Fibroblast of lung (primary cell): ENCODE measurements around the gene TRAF4.

Experiments
- EZH2 ChIP-seq: IDR thresholded peaks from 2 replicates; pipeline ENCODE4 v1.5.1; 2012; ENCODE audit warnings: low read length, control low read depth, mild to moderate bottlenecking; ENCODE audit errors: missing control alignments
- TF ChIP-seq, protein P1 (sequence below), 2 donors: IDR thresholded peaks in 1 of 2; conservative IDR thresholded peaks in 1 of 2; 1 replicate in 1 of 2; 2 replicates in 1 of 2; pipeline ENCODE4 v1.5.1; 2011 to 2012; ENCODE audit warnings: low read length in 2 of 2, control low read depth in 1 of 2, inconsistent platforms in 1 of 2, low read depth in 1 of 2, mild to moderate bottlenecking in 1 of 2

DNA sequence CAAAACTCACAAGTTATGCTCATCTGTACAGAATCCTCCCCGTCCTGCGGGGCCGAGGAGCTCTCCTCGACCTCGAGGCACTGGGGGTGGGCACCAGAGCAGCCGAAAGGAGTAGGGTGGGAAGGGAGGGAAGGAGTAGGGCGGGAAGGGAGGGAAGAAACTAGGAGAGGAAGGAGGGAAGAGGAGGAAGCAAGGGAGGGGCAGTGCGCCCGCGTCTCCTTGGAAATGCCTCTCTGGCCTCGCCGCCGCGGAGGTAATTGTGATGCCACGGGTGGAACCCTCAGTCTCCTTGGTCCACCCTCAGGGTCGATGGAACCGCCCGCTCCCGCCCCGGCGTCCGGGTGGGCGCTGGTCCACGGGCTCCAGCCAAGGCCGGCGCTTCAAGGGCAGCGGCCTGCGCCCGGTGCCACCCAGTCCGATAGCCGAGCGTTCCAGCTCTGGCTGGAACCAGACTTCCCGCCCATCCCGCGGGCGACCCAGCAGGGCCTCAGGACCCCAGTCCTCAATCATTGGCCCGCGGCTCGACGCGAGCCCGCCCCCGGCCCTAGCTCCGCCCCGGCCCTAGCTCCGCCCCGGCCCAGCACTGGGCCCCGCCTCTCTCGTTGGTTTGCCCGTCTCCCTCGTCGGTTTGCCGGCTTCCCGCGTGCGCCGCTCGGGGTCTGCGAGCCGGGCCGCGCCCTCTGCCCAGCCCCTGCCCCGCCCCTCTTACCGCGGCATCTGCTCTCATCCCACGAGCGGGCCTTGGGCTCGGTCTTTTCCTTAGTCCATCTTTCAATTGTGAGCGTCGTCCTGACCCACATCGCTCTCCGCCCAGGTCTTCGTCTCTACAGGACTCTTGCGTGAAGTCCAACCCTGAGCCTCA is 32.7 kb upstream of the TRAF4 start:
- TF ChIP-seq, protein P1, sequence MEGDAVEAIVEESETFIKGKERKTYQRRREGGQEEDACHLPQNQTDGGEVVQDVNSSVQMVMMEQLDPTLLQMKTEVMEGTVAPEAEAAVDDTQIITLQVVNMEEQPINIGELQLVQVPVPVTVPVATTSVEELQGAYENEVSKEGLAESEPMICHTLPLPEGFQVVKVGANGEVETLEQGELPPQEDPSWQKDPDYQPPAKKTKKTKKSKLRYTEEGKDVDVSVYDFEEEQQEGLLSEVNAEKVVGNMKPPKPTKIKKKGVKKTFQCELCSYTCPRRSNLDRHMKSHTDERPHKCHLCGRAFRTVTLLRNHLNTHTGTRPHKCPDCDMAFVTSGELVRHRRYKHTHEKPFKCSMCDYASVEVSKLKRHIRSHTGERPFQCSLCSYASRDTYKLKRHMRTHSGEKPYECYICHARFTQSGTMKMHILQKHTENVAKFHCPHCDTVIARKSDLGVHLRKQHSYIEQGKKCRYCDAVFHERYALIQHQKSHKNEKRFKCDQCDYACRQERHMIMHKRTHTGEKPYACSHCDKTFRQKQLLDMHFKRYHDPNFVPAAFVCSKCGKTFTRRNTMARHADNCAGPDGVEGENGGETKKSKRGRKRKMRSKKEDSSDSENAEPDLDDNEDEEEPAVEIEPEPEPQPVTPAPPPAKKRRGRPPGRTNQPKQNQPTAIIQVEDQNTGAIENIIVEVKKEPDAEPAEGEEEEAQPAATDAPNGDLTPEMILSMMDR (conservative IDR thresholded peaks at IDR 0.05 in 1 of 2, IDR thresholded peaks at IDR 0.05 in 1 of 2; ENCODE audit: low read depth in 1 of 2, low read length in 2 of 2): peak in 1 of 2 donors; percentile 24
- no peak for TF ChIP-seq EZH2
